Kidney tubule cell (primary cell): ENCODE data around the gene SMIM20.

Experiments
- DNase-seq: peaks from one replicate; pipeline ENCODE4 v3.0.0-alpha.2; 2018; ENCODE audit warnings: low spot score

SMIM20 gene

GRCh38 chr4:25926462-25926861, 12.4 kb downstream of the SMIM20 start:
- peak; percentile 13 for DNase-seq

GRCh38 chr4:25927361-25928195, 13.6 kb downstream of the SMIM20 start:
- DNase-seq = no peak

DNA sequence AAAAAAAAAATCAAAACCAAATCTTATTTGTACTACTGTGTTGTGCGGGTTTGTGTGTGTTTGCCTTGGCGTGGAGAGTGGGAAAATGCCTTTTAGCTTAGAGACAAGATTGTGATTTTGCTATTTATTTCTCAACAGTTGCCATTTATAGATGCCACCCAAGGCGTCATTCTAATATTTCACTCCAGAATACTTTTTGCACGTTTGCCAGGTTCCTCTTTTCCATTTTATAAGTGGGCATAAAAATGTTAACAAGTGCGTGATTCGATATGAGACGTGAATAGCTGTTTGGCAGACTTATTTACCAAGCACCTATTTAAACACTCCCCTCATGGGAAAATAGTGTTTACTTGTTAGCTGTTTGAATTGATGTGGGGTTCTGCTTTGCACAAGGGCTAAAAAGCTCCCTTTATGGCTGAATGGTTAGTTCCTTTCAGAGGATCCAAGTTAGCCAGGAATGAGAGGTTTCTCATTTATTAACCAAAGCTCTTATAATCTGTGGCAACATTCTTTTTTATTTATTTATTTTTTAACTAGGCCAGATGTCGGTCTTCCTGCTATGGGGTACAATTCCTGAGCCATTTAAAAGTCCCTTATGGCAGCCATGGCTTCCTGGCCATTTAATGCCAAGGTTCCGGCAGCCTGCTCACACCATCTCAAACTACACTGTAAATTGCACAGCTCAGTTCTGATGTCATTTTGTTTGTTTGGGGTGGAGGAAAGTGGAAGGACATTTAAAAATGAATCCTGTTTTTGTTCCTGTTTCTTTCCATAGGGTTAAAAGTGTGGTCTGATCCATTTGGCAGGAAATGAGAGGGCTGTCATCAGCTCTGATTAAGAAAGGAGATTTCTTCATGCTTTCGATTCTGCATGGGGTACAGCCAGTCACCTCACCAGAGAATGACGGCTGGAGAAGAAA, 14.6 kb downstream of the SMIM20 start:
- no peak for DNase-seq

- no peak for DNase-seq
These were observed 15.3 kb downstream of the SMIM20 start for GRCh38 chr4:25929298-25929686.

DNA sequence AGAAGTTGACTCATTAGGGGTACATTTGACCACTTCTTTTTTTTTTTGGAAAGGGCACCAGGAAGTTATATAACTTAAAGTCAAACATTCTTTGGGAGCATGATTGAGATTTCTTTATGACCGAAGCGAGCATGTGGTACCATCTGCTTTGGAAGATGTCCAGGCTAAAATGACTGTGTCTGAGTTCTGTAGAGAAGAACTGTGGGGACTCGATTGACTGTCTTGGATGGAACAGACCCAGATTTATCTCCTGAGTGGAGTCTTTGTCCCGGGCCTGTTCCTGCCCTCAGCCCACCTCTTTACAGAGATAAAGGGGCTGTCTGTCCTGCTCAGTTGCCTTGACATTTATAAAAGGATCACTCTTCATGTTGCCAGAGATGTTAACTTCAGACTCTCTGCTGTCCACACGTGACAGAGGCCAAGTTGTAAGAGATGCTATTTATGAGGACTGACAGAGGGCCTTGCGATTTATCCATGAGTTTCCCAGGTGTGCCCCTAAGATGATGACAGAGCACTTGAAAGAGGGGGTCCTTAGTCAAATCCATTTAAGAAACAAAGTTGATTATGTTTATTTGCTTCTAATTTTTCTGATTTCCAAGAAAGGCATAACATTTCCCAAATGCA, 16.8 kb downstream of the SMIM20 start:
- DNase-seq = no peak

DNA sequence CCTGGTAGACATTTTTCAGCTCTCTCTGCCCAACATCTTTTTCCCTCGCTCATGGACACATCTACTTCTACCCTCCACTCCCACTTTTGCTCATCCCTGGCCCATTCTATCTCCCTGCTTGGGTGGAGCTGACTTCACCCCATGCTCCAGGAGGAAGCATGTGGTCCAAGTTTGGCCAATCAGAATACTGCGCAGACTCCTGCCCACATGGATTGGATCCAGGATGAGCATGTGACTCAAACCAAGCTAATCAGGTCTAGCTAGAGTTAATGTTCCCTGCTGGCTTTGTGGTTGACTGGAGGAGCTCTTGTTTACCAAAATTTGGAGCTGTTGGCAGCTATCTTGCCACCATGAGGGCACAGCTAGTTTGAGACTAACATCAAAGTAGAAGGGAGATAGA, 22.7 kb downstream of the SMIM20 start:
- no peak for DNase-seq

- no peak for DNase-seq
These were observed 23.8 kb downstream of the SMIM20 start for GRCh38 chr4:25937801-25938200.

- no peak for DNase-seq
These were observed 24.3 kb downstream of the SMIM20 start for GRCh38 chr4:25938366-25938765.

DNA sequence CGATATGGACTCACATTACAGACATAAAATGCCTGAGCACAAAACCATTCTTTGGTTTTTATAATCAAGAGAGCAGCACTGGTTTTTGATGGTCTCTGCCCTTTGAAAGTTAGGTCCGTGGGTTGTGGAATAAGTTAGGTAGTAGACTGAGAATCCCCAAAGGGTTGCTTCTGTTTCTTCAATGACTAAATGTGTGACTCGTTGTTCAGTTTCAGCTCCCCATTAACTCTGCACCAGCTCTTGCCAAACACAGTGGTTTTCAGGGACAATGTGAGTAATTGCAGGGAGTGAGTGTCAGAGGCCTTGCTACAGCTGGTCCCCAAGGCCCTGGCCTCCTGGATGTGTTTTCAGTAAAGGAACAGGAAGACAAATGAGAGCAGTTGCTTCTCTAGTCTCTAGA, 24.8 kb downstream of the SMIM20 start:
- DNase-seq = peak; percentile 83

GRCh38 chr4:25939330-25939729, 25.3 kb downstream of the SMIM20 start:
- no peak for DNase-seq

GRCh38 chr4:25941457-25942221, 27.6 kb downstream of the SMIM20 start:
- no peak for DNase-seq

DNA sequence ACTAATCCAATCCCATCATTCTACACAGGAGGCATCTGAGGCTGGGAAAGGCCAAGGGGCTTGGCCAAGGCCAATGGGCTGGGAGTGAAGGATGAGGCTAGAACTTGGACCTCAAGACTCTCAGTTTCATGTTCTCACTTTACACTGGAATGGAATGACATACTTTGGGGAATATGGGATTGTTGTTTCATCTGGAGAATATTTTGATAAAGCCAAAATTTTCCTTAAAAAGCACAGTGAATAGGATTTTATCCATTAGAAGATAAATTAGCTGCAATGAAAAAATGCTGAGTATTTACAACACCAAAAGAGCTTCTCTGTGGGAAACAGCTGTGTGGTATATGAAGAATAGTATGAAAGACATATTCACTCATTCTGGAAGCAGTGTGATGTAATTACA, 29.3 kb downstream of the SMIM20 start:
- no peak for DNase-seq

DNA sequence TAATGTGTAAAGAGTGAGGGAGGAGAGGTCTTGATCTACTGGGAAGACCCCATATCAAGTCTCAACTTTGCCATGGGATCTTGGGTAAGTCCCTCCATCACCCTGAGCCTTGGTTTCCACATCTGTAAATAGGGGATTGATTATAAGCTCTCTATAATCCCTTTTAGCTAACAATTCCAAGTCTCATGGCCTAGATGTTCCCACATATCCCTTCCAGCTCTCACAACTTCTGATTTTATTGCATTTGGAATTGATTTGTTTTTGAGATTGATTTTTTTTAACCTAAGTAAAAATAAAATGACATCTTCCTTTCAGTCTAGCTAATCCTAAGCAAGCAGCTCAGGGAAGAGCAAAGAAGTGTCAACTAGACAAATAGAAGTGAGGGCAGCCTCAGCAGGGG, 29.8 kb downstream of the SMIM20 start:
- DNase-seq = no peak

- DNase-seq = no peak
These were observed 34.0 kb downstream of the SMIM20 start for GRCh38 chr4:25948051-25948450.

DNA sequence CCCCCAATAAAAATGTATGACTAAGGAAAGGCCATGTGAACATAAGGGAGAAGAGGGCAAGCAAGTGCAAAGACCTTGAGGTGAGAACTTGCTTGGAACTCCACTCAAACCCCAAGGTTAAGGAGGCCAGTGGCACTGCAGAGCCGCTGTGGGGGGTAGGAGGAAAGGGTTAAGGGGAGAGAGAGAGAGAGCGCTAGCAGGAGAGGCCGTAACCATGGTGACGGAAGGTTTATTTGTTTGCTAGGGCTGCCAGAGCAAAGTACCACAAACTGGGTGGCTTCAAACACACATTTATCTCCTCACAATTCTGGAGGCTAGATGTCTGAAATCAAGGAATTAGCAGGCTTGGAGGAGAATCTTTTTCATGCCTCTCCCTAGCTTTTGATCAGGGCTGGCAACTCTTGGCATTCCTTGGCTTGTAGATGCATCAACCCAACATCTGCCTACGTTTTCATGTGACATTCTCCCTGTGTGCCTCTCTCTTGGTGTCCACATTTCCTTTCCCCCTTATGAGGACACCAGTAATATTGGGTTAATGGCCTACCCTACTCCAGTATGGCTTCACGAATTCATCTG, 35.2 kb downstream of the SMIM20 start:
- peak; percentile 23 for DNase-seq

DNA sequence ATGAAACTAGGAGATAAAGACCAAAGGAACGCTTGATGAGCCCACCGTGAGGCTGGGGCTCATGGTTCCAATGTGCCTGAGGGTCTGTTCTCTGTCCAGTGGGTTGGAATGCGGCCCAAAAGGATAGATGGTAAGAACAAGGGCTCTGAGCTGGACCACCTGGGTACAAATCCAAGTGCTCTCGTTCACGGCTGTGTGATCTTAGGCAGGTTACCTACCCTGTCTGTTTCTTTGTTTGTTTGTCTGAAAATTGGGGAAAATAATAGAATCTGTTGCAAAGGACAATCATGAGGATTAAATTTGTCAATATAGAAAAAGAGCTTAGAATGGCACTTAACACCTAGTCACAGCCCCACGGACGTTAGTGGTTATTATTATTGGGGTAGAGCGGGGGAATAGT, 36.0 kb downstream of the SMIM20 start:
- no peak for DNase-seq

GRCh38 chr4:25950461-25951389, 36.7 kb downstream of the SMIM20 start:
- DNase-seq = no peak

GRCh38 chr4:25951390-25951952, 37.5 kb downstream of the SMIM20 start:
- DNase-seq = no peak

DNA sequence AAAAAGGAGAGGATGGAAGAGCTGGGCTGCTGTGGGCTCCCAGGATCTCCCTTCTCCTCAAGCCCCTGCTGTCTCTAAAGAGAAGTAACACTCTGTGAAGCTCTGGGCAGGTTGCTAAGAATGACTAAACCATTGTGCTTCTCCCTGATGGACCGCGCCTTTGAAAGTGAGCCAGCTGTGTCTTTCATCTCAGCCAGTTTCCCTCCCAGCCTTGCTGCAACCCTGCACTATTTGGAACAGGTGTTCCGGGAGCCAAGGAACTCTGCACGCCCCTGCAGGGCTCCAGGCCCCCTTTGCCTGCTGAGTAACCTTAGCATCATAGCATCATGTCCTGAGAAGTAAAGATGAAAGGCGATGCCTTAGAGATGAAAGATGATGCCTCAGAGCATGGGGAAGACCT, 39.7 kb downstream of the SMIM20 start:
- peak; percentile 47 for DNase-seq

GRCh38 chr4:25954293-25954904, 40.4 kb downstream of the SMIM20 start:
- no peak for DNase-seq
